GM23338 (cell line): ENCODE measurements around the gene UNC79. TPM values are rescaled to one million over a fixed set of nuclear protein-coding genes. Genes with fewer than 3 reads are reported as not detected.

Experiments
- ATAC-seq: fragments of 200-7000 bp; cut with Tn5 transposase; 3 replicates; pipeline ENCODE4 v1.9.1; 2020
- DNase-seq: peaks from one replicate; pipeline ENCODE4 v3.0.0-alpha.2; 2015; ENCODE audit warnings: low spot score
- H2AFZ ChIP-seq: fragments of 200-600 bp; sonication (generic); 2 replicates; pipeline ENCODE4 v1.8.0; 2016; ENCODE audit warnings: antibody characterized with exemption, mild to moderate bottlenecking, moderate library complexity
- H3F3A ChIP-seq: fragments of 200-600 bp; sonication (generic); replicated peaks from 2 replicates; pipeline ENCODE4 v1.8.0; 2017; ENCODE audit warnings: antibody characterized with exemption, mixed run types, low read depth
- H3K27ac ChIP-seq: fragments of 200-600 bp; sonication (generic); 2 replicates; pipeline ENCODE4 v1.6.1; 2016; ENCODE audit warnings: low read depth
- H3K27me3 ChIP-seq: fragments of 200-600 bp; sonication (generic); 2 replicates; pipeline ENCODE4 v1.8.0; 2016; ENCODE audit warnings: mild to moderate bottlenecking, mixed run types, moderate library complexity; ENCODE audit not compliant: insufficient read depth
- H3K36me3 ChIP-seq: fragments of 200-600 bp; sonication (generic); 2 replicates; pipeline ENCODE4 v1.8.0; 2016; ENCODE audit warnings: mild to moderate bottlenecking; ENCODE audit not compliant: insufficient read depth
- H3K4me1 ChIP-seq: fragments of 200-600 bp; sonication (generic); 2 replicates; pipeline ENCODE4 v1.8.0; 2016; ENCODE audit warnings: mild to moderate bottlenecking, moderate library complexity; ENCODE audit not compliant: insufficient read depth
- H3K4me2 ChIP-seq: fragments of 200-600 bp; sonication (generic); 2 replicates; pipeline ENCODE4 v1.7.1; 2017; ENCODE audit warnings: mixed run types
- H3K4me3 ChIP-seq: fragments of 200-600 bp; sonication (generic); 2 replicates; pipeline ENCODE4 v1.6.1; 2016; ENCODE audit warnings: mixed run types
- H3K79me2 ChIP-seq: fragments of 200-600 bp; sonication (generic); replicated peaks from 2 replicates; pipeline ENCODE4 v1.8.0; 2017; ENCODE audit warnings: mild to moderate bottlenecking; ENCODE audit not compliant: insufficient read depth
- H3K9me2 ChIP-seq: fragments of 200-600 bp; sonication (generic); 2 replicates; pipeline ENCODE4 v1.8.0; 2017; ENCODE audit not compliant: insufficient read depth
- H4K20me1 ChIP-seq: fragments of 200-600 bp; sonication (generic); replicated peaks from 2 replicates; pipeline ENCODE4 v1.8.0; 2017; ENCODE audit warnings: mild to moderate bottlenecking; ENCODE audit not compliant: insufficient read depth
- H3K27ac Mint-ChIP-seq: 2 replicates; pipeline ENCODE4 v1.8.0; 2020; ENCODE audit warnings: inconsistent platforms, mild to moderate bottlenecking, moderate library complexity, mixed read lengths
- H3K27me3 Mint-ChIP-seq: 3 replicates; pipeline ENCODE4 v1.8.0; 2022; ENCODE audit warnings: low read depth, mild to moderate bottlenecking, moderate library complexity, mixed read lengths, inconsistent platforms; ENCODE audit not compliant: insufficient read depth, poor library complexity
- H3K36me3 Mint-ChIP-seq: 3 replicates; pipeline ENCODE4 v1.8.0; 2021; ENCODE audit warnings: low read depth, mild to moderate bottlenecking, inconsistent platforms, moderate library complexity, mixed read lengths
- H3K4me1 Mint-ChIP-seq: 3 replicates; pipeline ENCODE4 v1.8.0; 2020; ENCODE audit warnings: mild to moderate bottlenecking, inconsistent platforms, mixed read lengths
- H3K4me3 Mint-ChIP-seq: 3 replicates; pipeline ENCODE4 v1.8.0; 2021; ENCODE audit warnings: moderate library complexity, mild to moderate bottlenecking, inconsistent platforms, mixed read lengths
- H3K9me3 Mint-ChIP-seq: 3 replicates; pipeline ENCODE4 v1.8.0; 2020; ENCODE audit warnings: moderate library complexity, mild to moderate bottlenecking, inconsistent platforms, mixed read lengths
- CREB1 ChIP-seq: fragments of 250-450 bp; sonication (Bioruptor Pico); IDR thresholded peaks from 2 replicates; pipeline ENCODE4 v1.5.0; 2020; ENCODE audit warnings: low read depth, mild to moderate bottlenecking, moderate library complexity
- CTCF ChIP-seq, 2 experiments: fragments of 200-600 bp in 1 of 2; sonication (generic) in 1 of 2; conservative IDR thresholded peaks; 2 replicates each; pipeline versions ENCODE4 v1.5.1 to v1.6.1; 2016 to 2017; ENCODE audit warnings: antibody characterized with exemption in 2 of 2, low read depth in 2 of 2, mild to moderate bottlenecking in 2 of 2, moderate library complexity in 1 of 2
- ETS1 ChIP-seq: IDR thresholded peaks from 2 replicates; pipeline ENCODE4 v1.6.1; 2016; ENCODE audit warnings: antibody characterized with exemption
- EZH2 ChIP-seq: fragments of 200-600 bp; sonication (generic); IDR thresholded peaks from one replicate; pipeline ENCODE4 v1.8.0; 2017; ENCODE audit warnings: antibody characterized with exemption, mild to moderate bottlenecking, low read depth; ENCODE audit not compliant: unreplicated experiment
- JUNB ChIP-seq: IDR thresholded peaks from one replicate; pipeline ENCODE4 v1.6.1; 2016; ENCODE audit warnings: antibody characterized with exemption; ENCODE audit not compliant: unreplicated experiment
- NANOG ChIP-seq: IDR thresholded peaks from 2 replicates; pipeline ENCODE4 v1.6.1; 2016; ENCODE audit warnings: antibody characterized with exemption, borderline replicate concordance
- POLR2AphosphoS5 ChIP-seq: IDR thresholded peaks from 2 replicates; pipeline ENCODE4 v1.6.1; 2016; ENCODE audit warnings: antibody characterized with exemption, low read depth
- ZNF114 ChIP-seq: fragments of 250-450 bp; sonication (Bioruptor Pico); IDR thresholded peaks from 2 replicates; pipeline ENCODE4 v1.5.0; 2020; ENCODE audit warnings: mild to moderate bottlenecking, moderate library complexity
- ZNF462 ChIP-seq: fragments of 250-450 bp; sonication (Bioruptor Pico); IDR thresholded peaks from 2 replicates; pipeline ENCODE4 v1.5.0; 2020; ENCODE audit warnings: mild to moderate bottlenecking, moderate library complexity
- polyA plus RNA-seq: library from polyadenylated mRNA; unstranded; fragments of >200 nt; fragmentation: Nextera tagmentation; extraction: Ambion mirVana; gene quantifications from 2 replicates; pipeline ENCODE4 v1.2.1, GENCODE V29; 2016
- total RNA-seq: library from RNA; depleted of rRNA; stranded (reverse); fragments of >200 nt; shearing (Covaris generic); gene quantifications from 2 replicates; pipeline ENCODE4 v1.2.3, GENCODE V29; 2014

The UNC79 gene
- total and polyA plus RNA-seq, 2 experiments from 2014 or later: 1.8 to 3.6 TPM

GRCh38 chr14:93741556-93742230 lies 311.0 kb downstream of the UNC79 start:
- Mint-ChIP-seq H3K9me3 (no peaks in the 10 kb centered on the region), H3K36me3 (no peaks in the 10 kb centered on the region), H3K27ac (no peak overlapping the region), H3K4me1 (peaks cover 19% of the 10 kb centered on the region), H3K27me3 (peaks cover 10% of the 10 kb centered on the region), H3K4me3 (no peak overlapping the region)
- H3F3A ChIP-seq: no peaks in the 10 kb centered on the region
- peaks cover 3% of the 10 kb centered on the region for H3K4me1 ChIP-seq
- H3K4me3 ChIP-seq: no peak overlapping the region
- H3K4me2 ChIP-seq: no peak overlapping the region
- no peak overlapping the region for H2AFZ ChIP-seq
- H3K27me3 ChIP-seq: no peaks in the 10 kb centered on the region
- no peaks in the 10 kb centered on the region for H4K20me1 ChIP-seq
- no peaks in the 10 kb centered on the region for H3K79me2 ChIP-seq
- DNase-seq (no peak), ATAC-seq (no peak)
- TF ChIP-seq NANOG (no peak), JUNB (no peak), ETS1 (no peak), ZNF114 (no peak), CREB1 (no peak), CTCF (conservative IDR thresholded peaks at IDR 0.05; ENCODE audit: low read depth in 2 of 2) (no peak), EZH2 (no peak)
- H3K9me2 ChIP-seq: no peaks in the 10 kb centered on the region
- no peaks in the 10 kb centered on the region for H3K36me3 ChIP-seq
- no peak overlapping the region for H3K27ac ChIP-seq

- DNase-seq (no peak), ATAC-seq (no peak)
- Mint-ChIP-seq H3K4me1 (peaks cover 22% of the 10 kb centered on the region), H3K27me3 (peaks cover 6% of the 10 kb centered on the region), H3K36me3 (no peaks in the 10 kb centered on the region), H3K4me3 (no peak overlapping the region), H3K9me3 (no peaks in the 10 kb centered on the region), H3K27ac (no peak overlapping the region)
- H3K4me3 ChIP-seq: no peak overlapping the region
- no peaks in the 10 kb centered on the region for H3K79me2 ChIP-seq
- H3K27me3 ChIP-seq: no peaks in the 10 kb centered on the region
- H3K4me2 ChIP-seq: no peak overlapping the region
- H3K36me3 ChIP-seq: no peaks in the 10 kb centered on the region
- H2AFZ ChIP-seq: no peak overlapping the region
- TF ChIP-seq POLR2AphosphoS5 (no peak), ETS1 (no peak), ZNF462 (no peak)
- H3F3A ChIP-seq: no peaks in the 10 kb centered on the region
- H3K27ac ChIP-seq: no peak overlapping the region
- no peaks in the 10 kb centered on the region for H3K9me2 ChIP-seq
- peaks cover 3% of the 10 kb centered on the region for H3K4me1 ChIP-seq
- H4K20me1 ChIP-seq: no peaks in the 10 kb centered on the region
Measured at GRCh38 chr14:93742761-93743160, 312.0 kb downstream of the UNC79 start.
